Epithelial cell of proximal tubule (primary cell): ENCODE data around the gene IPO9. TPM values are rescaled to one million over a fixed set of nuclear protein-coding genes. Genes with fewer than 3 reads are reported as not detected.

Experiments
- DNase-seq: peaks from one replicate; pipeline ENCODE4 v3.0.0-alpha.2; 2011; ENCODE audit warnings: low read depth
- H3K4me3 ChIP-seq: 2 replicates; pipeline ENCODE4 v1.5.1; 2011; ENCODE audit warnings: low read depth, mild to moderate bottlenecking, low read length
- CTCF ChIP-seq: conservative IDR thresholded peaks from 2 replicates; pipeline ENCODE4 v1.5.1; 2012; ENCODE audit warnings: low read depth, mild to moderate bottlenecking, low read length
- total RNA-seq: library from RNA; depleted of rRNA; stranded (reverse); fragments of >200 nt; gene quantifications from 2 replicates; pipeline ENCODE4 v1.2.3, GENCODE V29; 2015

Gene IPO9
- total RNA-seq, 1 donor from 2014 or later: 16.3 TPM

- DNase-seq: no peak
- no peak for TF ChIP-seq CTCF
- no peak overlapping the region for H3K4me3 ChIP-seq
Observed at GRCh38 chr1:201902198-201902597, 73.2 kb downstream of the IPO9 start.

GRCh38 chr1:201903135-201903534, 74.2 kb downstream of the IPO9 start:
- no peak overlapping the region for H3K4me3 ChIP-seq
- TF ChIP-seq CTCF: no peak
- no peak for DNase-seq

- TF ChIP-seq CTCF: no peak
- H3K4me3 ChIP-seq: no peak overlapping the region
- DNase-seq: no peak
Observed at GRCh38 chr1:201904579-201904978, 75.6 kb downstream of the IPO9 start.

GRCh38 chr1:201905234-201905890, 76.4 kb downstream of the IPO9 start:
- H3K4me3 ChIP-seq: no peak overlapping the region
- DNase-seq: no peak
- no peak for TF ChIP-seq CTCF

GRCh38 chr1:201906336-201906735, 77.4 kb downstream of the IPO9 start:
- TF ChIP-seq CTCF: no peak
- no peak for DNase-seq
- no peak overlapping the region for H3K4me3 ChIP-seq

- DNase-seq: no peak
- H3K4me3 ChIP-seq: no peak overlapping the region
- no peak for TF ChIP-seq CTCF
Observed at GRCh38 chr1:201907621-201908020, 78.7 kb downstream of the IPO9 start.
